Heart left ventricle (tissue), 16 donors: Measurements from ENCODE around the gene QKI. TPM values are rescaled to one million over a fixed set of nuclear protein-coding genes. Genes with fewer than 3 reads are reported as not detected.

ENCODE experiments used
- ATAC-seq, 4 donors: fragments of 200-7000 bp; cut with Tn5 transposase; one replicate each; pipeline ENCODE4 v1.9.1; 2020 to 2022; ENCODE audit warnings: moderate library complexity in 4 of 4, mild to moderate bottlenecking in 3 of 4, moderate number of reproducible peaks in 1 of 4
- DNase-seq, 5 donors: peaks; one replicate each; pipeline ENCODE4 v3.0.0-alpha.2; 2020
- H3K27ac ChIP-seq, 12 donors: fragments of 200-600 bp; sonication (generic) in 4 of 12; one replicate each; pipeline versions ENCODE4 v1.5.0 to v1.8.0; 2016 to 2022; ENCODE audit warnings: mild to moderate bottlenecking in 2 of 12
- H3K27me3 ChIP-seq, 9 donors: fragments of 200-600 bp; sonication (generic) in 2 of 9; one replicate each; pipeline versions ENCODE4 v1.5.1 to v1.8.0; 2016 to 2022; ENCODE audit warnings: mild to moderate bottlenecking in 3 of 9
- H3K36me3 ChIP-seq, 9 donors: fragments of 200-600 bp; sonication (generic) in 2 of 9; one replicate each; pipeline versions ENCODE4 v1.5.0 to v1.8.0; 2018 to 2022; ENCODE audit warnings: mild to moderate bottlenecking in 2 of 9
- H3K4me1 ChIP-seq, 12 donors: fragments of 200-600 bp; sonication (generic) in 4 of 12; one replicate each; pipeline versions ENCODE4 v1.5.0 to v1.8.0; 2016 to 2022; ENCODE audit warnings: mild to moderate bottlenecking in 3 of 12
- H3K4me3 ChIP-seq, 12 donors: fragments of 200-600 bp; sonication (generic) in 4 of 12; one replicate each; pipeline versions ENCODE4 v1.5.0 to v1.8.0; 2017 to 2022; ENCODE audit warnings: mild to moderate bottlenecking in 9 of 12, moderate library complexity in 4 of 12
- H3K9me3 ChIP-seq, 12 donors: fragments of 200-600 bp; sonication (generic) in 4 of 12; one replicate each; pipeline versions ENCODE4 v1.5.0 to v1.8.0; 2016 to 2022; ENCODE audit warnings: mild to moderate bottlenecking in 1 of 12
- POLR2A ChIP-seq, 2 donors: fragments of 450-650 bp; IDR thresholded peaks; one replicate each; pipeline ENCODE4 v1.6.1; 2017; ENCODE audit warnings: antibody characterized with exemption in 2 of 2, mild to moderate bottlenecking in 2 of 2, moderate library complexity in 2 of 2
- WGBS, 4 donors: extraction: QIAGEN DNeasy Blood & Tissue Kit in 2 of 4; methylation state at CpG; one replicate each; pipeline versions ENCODE4 v1.1.5 to v1.1.7; 2013 to 2018; 5-methylcytosine and 5-hydroxymethylcytosine counted together
- intact Hi-C, 10 donors: fragments of 100-400 bp; cut with DNase I; formaldehyde crosslinking; loops; one replicate each; pipeline versions ENCODE4 v1.11.1 to v1.14.2; 2022
- polyA plus RNA-seq, 2 donors: library from polyadenylated mRNA; stranded (reverse); fragments of 200-250 nt; gene quantifications; one replicate each; pipeline ENCODE4 v1.2.3, GENCODE V29; 2013
- total RNA-seq, 9 donors: library from RNA; depleted of rRNA in 2 of 9; stranded (reverse); fragments of >200 nt in 2 of 9; fragmentation: NEBNext Ultra II Directional in 3 of 9; extraction: Animal tissue kit (Norgen Biotek cat#: 25700) in 3 of 9; gene quantifications; one replicate each; pipeline versions ENCODE4 v1.1.0 to v1.2.4, GENCODE V29; 2016 to 2023
- TF ChIP-seq, protein P1 (sequence below), 12 donors: fragments of 200-600 bp; sonication (generic) in 4 of 12; IDR thresholded peaks; one replicate each; pipeline versions ENCODE4 v1.5.0 to v1.8.0; 2018 to 2022; ENCODE audit warnings: antibody characterized with exemption in 12 of 12, mild to moderate bottlenecking in 5 of 12
- donor health status: ischemic (EF 13 %, LVEDD 7.1; RV severe dilation, severe dysfunction).
- donor health status: healthy with polysubstance abuse.
- donor health status: DM: no; HTN: yes; CAD: no.
- donor health status: DM: no; HTN: no; CAD: no.
- donor health status: ischemic (EF 25% LVEDD 6.9; RV normal size, moderate dysfunction).
- donor health status: ischemic (EF 25% LVEDD 5.7; RV mildly dilated, moderate dysfunction).
- donor health status: healthy.
- donor health status: DM: yes; HTN: yes; CAD: no.
- donor health status: ischemic (EF 35%, LVEDD 5.7; RV mildly dilated, moderate dysfunction).
- donor health status: nonischemic (EF 11% LVEDD 7.7; RV severe dilation, severe dysfunction).
- donor health status: DM: yes; HTN: yes; CAD: no.
- donor health status: PGD.
- donor health status: ischemic (EF 29% LVEDD 5.4; RV normal size, mild dysfunction).
- donor health status: nonischemic (EF 23%, LVEDD 6.1; RV moderate dilation, normal function).

The QKI gene
- total and polyA plus RNA-seq, 11 donors, result 80.2 to 607 (median 474) TPM

DNA sequence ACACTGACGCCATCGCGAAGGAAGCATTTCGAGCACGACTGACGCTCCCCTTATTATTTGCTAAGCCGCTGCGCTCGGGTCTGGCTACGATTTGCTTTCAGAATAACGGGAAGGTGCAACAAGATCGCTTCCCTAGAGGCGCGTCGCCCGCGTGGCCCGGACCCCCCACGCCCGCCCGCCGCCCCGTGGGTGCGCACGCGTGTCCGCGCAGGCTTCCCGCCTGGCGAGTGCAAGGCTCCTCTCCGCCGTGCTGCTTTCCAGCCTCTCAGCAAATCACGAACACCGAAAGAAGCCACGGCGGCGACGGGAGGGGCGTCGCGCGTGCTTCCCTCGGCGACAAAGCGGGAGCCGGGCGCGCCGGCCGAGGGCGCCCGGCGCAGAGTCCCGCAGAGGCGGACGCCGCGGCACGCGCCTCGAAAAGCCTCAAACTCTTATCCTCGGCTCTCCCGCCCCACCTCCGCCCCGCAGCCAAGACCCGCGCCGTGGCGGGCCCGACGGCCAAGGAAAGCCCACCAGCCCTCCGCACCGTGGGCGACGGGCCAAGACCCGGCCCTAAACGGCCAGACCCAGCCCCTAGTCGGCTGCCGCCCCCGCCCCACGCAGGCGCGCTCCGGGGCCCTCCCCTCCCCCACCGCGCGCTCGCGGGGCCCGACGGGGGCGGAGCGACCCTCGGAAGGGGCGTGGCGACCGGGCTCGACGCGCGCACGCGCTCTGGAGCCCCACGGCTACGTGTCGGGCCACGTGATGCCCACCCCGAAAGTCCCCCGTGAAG lies 987 bp upstream of the QKI start:
- ATAC-seq, result peak; percentile 71 to 93 (median 90)
- Histone ChIP-seq H3K4me3 (peak overlapping the region; percentile 69 to 93 (median 78)), H3K27ac (peak overlapping the region; percentile 95 to 100 (median 99)), H3K4me1 (peaks cover 0 to 26% (median 6%) of the 10 kb centered on the region in 12 donors), H3K9me3 (no peaks in the 10 kb centered on the region), H3K27me3 (no peaks in the 10 kb centered on the region), H3K36me3 (no peaks in the 10 kb centered on the region)
- peak; percentile 90 to 95 (median 93) for DNase-seq
- WGBS, 4 donors, result 0 to 1% (median 0%) methylated on average over 52 to 109 of the region's 109 CpGs
- TF ChIP-seq, protein P1, sequence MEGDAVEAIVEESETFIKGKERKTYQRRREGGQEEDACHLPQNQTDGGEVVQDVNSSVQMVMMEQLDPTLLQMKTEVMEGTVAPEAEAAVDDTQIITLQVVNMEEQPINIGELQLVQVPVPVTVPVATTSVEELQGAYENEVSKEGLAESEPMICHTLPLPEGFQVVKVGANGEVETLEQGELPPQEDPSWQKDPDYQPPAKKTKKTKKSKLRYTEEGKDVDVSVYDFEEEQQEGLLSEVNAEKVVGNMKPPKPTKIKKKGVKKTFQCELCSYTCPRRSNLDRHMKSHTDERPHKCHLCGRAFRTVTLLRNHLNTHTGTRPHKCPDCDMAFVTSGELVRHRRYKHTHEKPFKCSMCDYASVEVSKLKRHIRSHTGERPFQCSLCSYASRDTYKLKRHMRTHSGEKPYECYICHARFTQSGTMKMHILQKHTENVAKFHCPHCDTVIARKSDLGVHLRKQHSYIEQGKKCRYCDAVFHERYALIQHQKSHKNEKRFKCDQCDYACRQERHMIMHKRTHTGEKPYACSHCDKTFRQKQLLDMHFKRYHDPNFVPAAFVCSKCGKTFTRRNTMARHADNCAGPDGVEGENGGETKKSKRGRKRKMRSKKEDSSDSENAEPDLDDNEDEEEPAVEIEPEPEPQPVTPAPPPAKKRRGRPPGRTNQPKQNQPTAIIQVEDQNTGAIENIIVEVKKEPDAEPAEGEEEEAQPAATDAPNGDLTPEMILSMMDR (IDR thresholded peaks at IDR 0.05), result no peak
- peak in 1 of 2 donors; percentile 83 for TF ChIP-seq POLR2A (IDR thresholded peaks at IDR 0.05)
- intact Hi-C loops, result loop anchor here (2.0 to 10.0 kb wide), 15 partner anchors 76 to 1511 kb away; partner anchors contain the start of genes PACRG (in 2 of the 10) and PRKN (in 2 of the 10)

DNA sequence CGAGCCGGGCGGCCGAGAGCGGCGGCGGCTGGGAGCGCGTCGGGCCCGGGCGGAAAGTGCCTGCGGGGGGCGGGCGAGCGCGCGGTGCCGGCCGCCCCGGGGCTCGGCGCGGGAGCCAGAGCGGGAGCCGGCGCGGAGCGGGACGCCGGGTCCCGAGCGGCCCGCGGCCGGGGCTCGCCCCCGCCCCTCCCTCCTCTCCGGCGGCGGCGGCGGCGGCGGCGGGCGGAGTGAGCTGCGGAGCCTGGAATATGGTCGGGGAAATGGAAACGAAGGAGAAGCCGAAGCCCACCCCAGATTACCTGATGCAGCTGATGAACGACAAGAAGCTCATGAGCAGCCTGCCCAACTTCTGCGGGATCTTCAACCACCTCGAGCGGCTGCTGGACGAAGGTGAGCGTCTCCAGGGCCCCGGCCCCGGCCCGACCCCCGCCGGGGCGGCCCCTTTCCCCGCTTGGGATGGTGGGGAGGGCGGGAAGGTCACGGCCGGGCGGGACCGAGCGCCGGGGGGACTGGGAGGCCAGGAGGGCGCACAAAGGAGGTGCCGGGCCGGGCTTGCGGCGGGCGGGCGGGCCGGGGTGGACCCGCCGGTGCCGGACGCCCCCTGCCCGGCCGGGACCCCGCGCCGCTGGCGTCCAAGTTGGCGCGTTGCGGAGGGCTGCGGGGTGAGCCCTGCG lies 565 bp downstream of the QKI start:
- peak overlapping the region; percentile 49 to 97 (median 86) for H3K4me3 ChIP-seq
- no peaks in the 10 kb centered on the region for H3K36me3 ChIP-seq
- no peaks in the 10 kb centered on the region for H3K9me3 ChIP-seq
- DNase-seq, result peak in 4 of 5 donors; percentile 27 to 68 (median 35)
- WGBS, 4 donors, result 0 to 1% (median 1%) methylated on average over 12 to 94 of the region's 94 CpGs
- intact Hi-C loops, result loop anchor here in 9 of 10 donors (2.0 to 10.0 kb wide), 17 partner anchors 78 to 1512 kb away; partner anchors contain the start of genes PACRG (in 2 of the 9) and PRKN (in 2 of the 9)
- H3K27ac ChIP-seq, result peak overlapping the region; percentile 94 to 100 (median 99)
- TF ChIP-seq, protein P1 (IDR thresholded peaks at IDR 0.05), result no peak
- TF ChIP-seq POLR2A (IDR thresholded peaks at IDR 0.05), result no peak
- peaks cover 0 to 42% (median 9%) of the 10 kb centered on the region in 12 donors for H3K4me1 ChIP-seq
- ATAC-seq, result no peak
- H3K27me3 ChIP-seq, result no peaks in the 10 kb centered on the region

- ATAC-seq (peak in 2 of 4 donors; percentile 27 to 32), DNase-seq (peak; percentile 51 to 79 (median 61))
- TF ChIP-seq, protein P1 (IDR thresholded peaks at IDR 0.05), result no peak
- peak in 1 of 2 donors; percentile 27 for TF ChIP-seq POLR2A (IDR thresholded peaks at IDR 0.05)
- intact Hi-C loops, result loop anchor here in 9 of 10 donors (2.0 to 10.0 kb wide), 16 partner anchors 81 to 1511 kb away; partner anchors contain the start of genes PACRG (in 2 of the 9) and PRKN (in 2 of the 9)
- Histone ChIP-seq H3K27me3 (no peaks in the 10 kb centered on the region), H3K9me3 (no peaks in the 10 kb centered on the region), H3K4me3 (peak overlapping the region; percentile 49 to 97 (median 86)), H3K4me1 (peaks cover 2 to 50% (median 16%) of the 10 kb centered on the region in 12 donors), H3K27ac (peak overlapping the region; percentile 94 to 100 (median 99)), H3K36me3 (no peaks in the 10 kb centered on the region)
- WGBS, 4 donors, result 0% methylated on average over 36 to 63 of the region's 63 CpGs
Measured at GRCh38 chr6:163415620-163416556, 1.4 kb downstream of the QKI start.
